Measurements from ENCODE around the gene RXRB.
"Not testable (repeated sequence)": the region's sequence is repeated elsewhere in the genome, so short reads cannot be mapped to it uniquely, and the experiment has no call there.

Gene RXRB

GRCh38 chr6:33200219-33201146 is at the start of gene RXRB, which contains the start of gene SLC39A7:
TSS of gene RXRB (minus strand) at chr6:33200665. CDS start at chr6:33200476, 189 bp downstream.
TSS of gene SLC39A7 (plus strand) at chr6:33200867. CDS start at chr6:33201246, 379 bp downstream.
- DNase-seq: peak; percentile 100

GRCh38 chr6:33249732-33250630 is 49.5 kb upstream of the RXRB start:
- no peak for DNase-seq

- DNase-seq: peak; percentile 100
These were observed 48.7 kb upstream of the RXRB start for GRCh38 chr6:33248932-33249731.

GRCh38 chr6:33248643-33248931 is 48.1 kb upstream of the RXRB start:
- DNase-seq: peak; percentile 76

- DNase-seq: peak; percentile 90
These were observed 47.6 kb upstream of the RXRB start for GRCh38 chr6:33247977-33248642.

- DNase-seq: no peak
These were observed 43.0 kb upstream of the RXRB start for GRCh38 chr6:33243476-33243875.

- no peak for DNase-seq
These were observed 41.5 kb upstream of the RXRB start for GRCh38 chr6:33241968-33242367.

- DNase-seq: no peak
These were observed 37.3 kb upstream of the RXRB start for GRCh38 chr6:33237741-33238140.

GRCh38 chr6:33236852-33237251 is 36.4 kb upstream of the RXRB start:
- DNase-seq: no peak

GRCh38 chr6:33236328-33236727 is 35.9 kb upstream of the RXRB start:
- DNase-seq: no peak

GRCh38 chr6:33235221-33235634 is 34.8 kb upstream of the RXRB start:
- peak; percentile 64 for DNase-seq

- DNase-seq: not testable (repeated sequence)
These were observed 26.1 kb upstream of the RXRB start for GRCh38 chr6:33226503-33227120.

- DNase-seq: no peak
These were observed 17.2 kb upstream of the RXRB start for GRCh38 chr6:33217681-33218080.

- DNase-seq: no peak
These were observed 16.8 kb upstream of the RXRB start for GRCh38 chr6:33217246-33217645.

- DNase-seq: no peak
These were observed 15.7 kb upstream of the RXRB start for GRCh38 chr6:33216117-33216649.

- DNase-seq: no peak
These were observed 15.0 kb upstream of the RXRB start for GRCh38 chr6:33215271-33216116.

GRCh38 chr6:33213989-33214335 is 13.5 kb upstream of the RXRB start:
- no peak for DNase-seq

- peak; percentile 56 for DNase-seq
These were observed 12.9 kb upstream of the RXRB start for GRCh38 chr6:33213166-33213988.

- no peak for DNase-seq
These were observed 12.3 kb upstream of the RXRB start for GRCh38 chr6:33212857-33213165.

All from NCI-H69 (cell line).